Fibroblast of villous mesenchyme (primary cell): ENCODE measurements around the gene FAM118A. TPM values are rescaled to one million over a fixed set of nuclear protein-coding genes. Genes with fewer than 3 reads are reported as not detected.

Source experiments
- DNase-seq: peaks from one replicate; pipeline ENCODE4 v3.0.0-alpha.2; 2010; ENCODE audit warnings: low read depth
- H3K4me3 ChIP-seq: 2 replicates; pipeline ENCODE4 v1.5.1; 2011; ENCODE audit warnings: low read depth, mild to moderate bottlenecking, low read length
- CTCF ChIP-seq: IDR thresholded peaks from 2 replicates; pipeline ENCODE4 v1.5.1; 2012; ENCODE audit warnings: low read depth, mild to moderate bottlenecking, low read length; ENCODE audit not compliant: insufficient read depth
- total RNA-seq: library from RNA; depleted of rRNA; stranded (reverse); fragments of >200 nt; gene quantifications from 2 replicates; pipeline ENCODE4 v1.2.3, GENCODE V29; 2012

The FAM118A gene
- total RNA-seq, 1 donor, result 20.7 TPM

DNA sequence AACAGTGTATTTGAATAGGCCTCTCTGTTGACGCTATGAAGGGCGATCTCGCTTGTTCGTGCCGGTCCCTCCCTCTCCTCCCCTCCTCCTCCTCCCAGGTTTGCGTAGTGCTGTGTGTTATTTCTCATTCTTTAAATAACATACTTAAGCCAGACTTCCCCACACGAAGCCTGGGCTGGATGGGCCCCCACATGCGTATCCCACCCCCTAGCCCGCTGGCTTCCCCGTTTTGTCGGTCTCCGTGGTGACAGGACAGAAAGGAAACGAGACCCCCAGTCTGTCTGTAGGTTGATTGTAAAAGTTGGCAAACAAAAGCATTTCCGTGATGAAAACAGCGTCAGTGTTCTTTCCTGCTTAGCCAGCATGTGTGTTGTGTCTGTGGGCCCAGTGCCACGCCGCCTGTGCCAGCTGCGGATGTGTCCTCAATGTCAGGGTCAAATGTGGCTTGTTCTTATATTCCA lies 27.3 kb downstream of the FAM118A start:
- DNase-seq, result no peak
- no peak overlapping the region for H3K4me3 ChIP-seq
- TF ChIP-seq CTCF, result no peak

- H3K4me3 ChIP-seq, result no peak overlapping the region
- no peak for DNase-seq
- TF ChIP-seq CTCF, result no peak
Observed at GRCh38 chr22:45337536-45337935, 27.8 kb downstream of the FAM118A start.

GRCh38 chr22:45338795-45339194 lies 29.1 kb downstream of the FAM118A start:
- no peak for TF ChIP-seq CTCF
- no peak for DNase-seq
- no peak overlapping the region for H3K4me3 ChIP-seq

- no peak for TF ChIP-seq CTCF
- DNase-seq, result no peak
Observed at GRCh38 chr22:45340323-45340722, 30.6 kb downstream of the FAM118A start.

DNA sequence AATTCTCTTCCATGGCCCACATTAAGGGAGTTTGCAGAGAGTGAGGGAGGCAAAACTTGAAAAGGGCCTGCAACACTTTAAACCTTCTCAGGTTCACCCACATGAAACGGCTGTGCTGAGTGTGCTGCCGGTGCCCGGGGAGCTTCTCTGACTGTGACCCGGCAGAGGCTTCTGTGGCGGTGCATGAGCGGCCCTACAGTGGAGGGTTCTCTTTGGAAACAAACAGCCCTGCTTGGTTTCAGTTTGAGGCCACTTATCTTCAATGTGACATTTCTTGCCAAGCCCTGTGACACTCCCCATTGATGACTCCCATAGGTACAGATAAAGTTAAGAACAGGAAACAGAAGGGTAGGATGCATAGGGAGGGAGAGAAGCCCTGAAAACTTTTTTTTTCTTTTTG lies 31.8 kb downstream of the FAM118A start:
- no peak for TF ChIP-seq CTCF
- no peak for DNase-seq
- no peak overlapping the region for H3K4me3 ChIP-seq

More at GRCh38 chr22:45340323-45340722, 30.6 kb downstream of the FAM118A start:
- H3K4me3 ChIP-seq, result no peak overlapping the region

GRCh38 chr22:45343143-45343542 lies 33.4 kb downstream of the FAM118A start:
- no peak for DNase-seq
- H3K4me3 ChIP-seq, result no peak overlapping the region
- TF ChIP-seq CTCF, result no peak

DNA sequence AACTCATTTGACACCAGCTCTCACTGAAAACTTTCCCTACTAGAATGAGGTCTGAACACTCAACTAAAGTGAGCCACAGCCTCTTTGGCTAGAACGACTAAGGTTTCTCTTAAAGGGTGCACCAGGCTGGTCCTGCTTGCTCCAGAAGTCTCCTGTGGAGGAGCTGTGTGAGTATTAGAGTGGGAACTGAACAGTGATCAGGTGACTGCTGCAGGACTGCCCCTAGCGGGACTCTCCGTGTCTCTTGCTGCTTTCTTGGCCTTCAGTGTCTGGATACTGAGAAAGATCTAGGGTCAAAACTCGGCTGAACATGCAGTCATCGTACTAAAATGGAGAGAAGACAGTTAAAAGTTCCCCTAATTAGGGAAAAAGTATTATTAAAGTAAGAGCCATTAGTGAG lies 34.6 kb downstream of the FAM118A start:
- no peak overlapping the region for H3K4me3 ChIP-seq
- TF ChIP-seq CTCF, result peak; percentile 25
- DNase-seq, result peak; percentile 23
